ENCODE measurements around the gene RAB11FIP4. TPM values are rescaled to one million over a fixed set of nuclear protein-coding genes. Genes with fewer than 3 reads are reported as not detected.

Gene RAB11FIP4
- polyA plus RNA-seq, 1 of the 3 experiments (the other 2 are of a cell fraction): 9.4 TPM

DNA sequence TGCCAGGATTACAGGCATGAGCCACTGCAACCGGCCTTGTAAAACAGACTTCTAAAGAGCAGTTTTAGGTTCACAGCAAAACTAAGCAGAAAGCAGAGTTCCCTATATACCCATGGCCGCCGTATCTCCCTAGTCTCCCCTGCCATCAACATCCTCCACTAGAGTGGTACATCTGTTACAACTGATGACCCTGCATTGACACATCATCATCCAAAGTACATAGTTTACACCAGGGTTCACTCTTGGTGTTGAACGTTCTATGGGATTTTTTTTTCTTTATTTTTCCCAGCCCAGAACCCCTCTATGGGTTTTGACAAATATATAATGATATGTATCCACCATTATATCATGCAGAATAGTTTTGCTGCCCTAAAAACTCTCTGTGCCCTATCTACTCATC is 155.2 kb downstream of the RAB11FIP4 start (continued):
- TF ChIP-seq FOSL2 (IDR thresholded peaks at IDR 0.05; ENCODE audit: borderline replicate concordance, low read depth) (no peak), RXRA (IDR thresholded peaks at IDR 0.05; ENCODE audit: borderline replicate concordance, low read depth) (no peak), RAD21 (IDR thresholded peaks at IDR 0.05; ENCODE audit: low read length) (no peak), JUND (IDR thresholded peaks at IDR 0.05) (no peak), RCOR1 (IDR thresholded peaks at IDR 0.05; ENCODE audit: low read length) (no peak), SMC3 (IDR thresholded peaks at IDR 0.05; ENCODE audit: low read depth, low read length) (no peak)
- TF ChIP-seq, protein P1, sequence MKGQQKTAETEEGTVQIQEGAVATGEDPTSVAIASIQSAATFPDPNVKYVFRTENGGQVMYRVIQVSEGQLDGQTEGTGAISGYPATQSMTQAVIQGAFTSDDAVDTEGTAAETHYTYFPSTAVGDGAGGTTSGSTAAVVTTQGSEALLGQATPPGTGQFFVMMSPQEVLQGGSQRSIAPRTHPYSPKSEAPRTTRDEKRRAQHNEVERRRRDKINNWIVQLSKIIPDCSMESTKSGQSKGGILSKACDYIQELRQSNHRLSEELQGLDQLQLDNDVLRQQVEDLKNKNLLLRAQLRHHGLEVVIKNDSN (IDR thresholded peaks at IDR 0.05; ENCODE audit: borderline replicate concordance, low read depth): no peak
- TF ChIP-seq, protein P2, sequence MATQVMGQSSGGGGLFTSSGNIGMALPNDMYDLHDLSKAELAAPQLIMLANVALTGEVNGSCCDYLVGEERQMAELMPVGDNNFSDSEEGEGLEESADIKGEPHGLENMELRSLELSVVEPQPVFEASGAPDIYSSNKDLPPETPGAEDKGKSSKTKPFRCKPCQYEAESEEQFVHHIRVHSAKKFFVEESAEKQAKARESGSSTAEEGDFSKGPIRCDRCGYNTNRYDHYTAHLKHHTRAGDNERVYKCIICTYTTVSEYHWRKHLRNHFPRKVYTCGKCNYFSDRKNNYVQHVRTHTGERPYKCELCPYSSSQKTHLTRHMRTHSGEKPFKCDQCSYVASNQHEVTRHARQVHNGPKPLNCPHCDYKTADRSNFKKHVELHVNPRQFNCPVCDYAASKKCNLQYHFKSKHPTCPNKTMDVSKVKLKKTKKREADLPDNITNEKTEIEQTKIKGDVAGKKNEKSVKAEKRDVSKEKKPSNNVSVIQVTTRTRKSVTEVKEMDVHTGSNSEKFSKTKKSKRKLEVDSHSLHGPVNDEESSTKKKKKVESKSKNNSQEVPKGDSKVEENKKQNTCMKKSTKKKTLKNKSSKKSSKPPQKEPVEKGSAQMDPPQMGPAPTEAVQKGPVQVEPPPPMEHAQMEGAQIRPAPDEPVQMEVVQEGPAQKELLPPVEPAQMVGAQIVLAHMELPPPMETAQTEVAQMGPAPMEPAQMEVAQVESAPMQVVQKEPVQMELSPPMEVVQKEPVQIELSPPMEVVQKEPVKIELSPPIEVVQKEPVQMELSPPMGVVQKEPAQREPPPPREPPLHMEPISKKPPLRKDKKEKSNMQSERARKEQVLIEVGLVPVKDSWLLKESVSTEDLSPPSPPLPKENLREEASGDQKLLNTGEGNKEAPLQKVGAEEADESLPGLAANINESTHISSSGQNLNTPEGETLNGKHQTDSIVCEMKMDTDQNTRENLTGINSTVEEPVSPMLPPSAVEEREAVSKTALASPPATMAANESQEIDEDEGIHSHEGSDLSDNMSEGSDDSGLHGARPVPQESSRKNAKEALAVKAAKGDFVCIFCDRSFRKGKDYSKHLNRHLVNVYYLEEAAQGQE (IDR thresholded peaks at IDR 0.05; ENCODE audit: low read depth, low read length): no peak
- TF ChIP-seq, protein P3, sequence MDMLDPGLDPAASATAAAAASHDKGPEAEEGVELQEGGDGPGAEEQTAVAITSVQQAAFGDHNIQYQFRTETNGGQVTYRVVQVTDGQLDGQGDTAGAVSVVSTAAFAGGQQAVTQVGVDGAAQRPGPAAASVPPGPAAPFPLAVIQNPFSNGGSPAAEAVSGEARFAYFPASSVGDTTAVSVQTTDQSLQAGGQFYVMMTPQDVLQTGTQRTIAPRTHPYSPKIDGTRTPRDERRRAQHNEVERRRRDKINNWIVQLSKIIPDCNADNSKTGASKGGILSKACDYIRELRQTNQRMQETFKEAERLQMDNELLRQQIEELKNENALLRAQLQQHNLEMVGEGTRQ (IDR thresholded peaks at IDR 0.05; ENCODE audit: borderline replicate concordance, low read depth, low read length): no peak
- TF ChIP-seq, protein P4, sequence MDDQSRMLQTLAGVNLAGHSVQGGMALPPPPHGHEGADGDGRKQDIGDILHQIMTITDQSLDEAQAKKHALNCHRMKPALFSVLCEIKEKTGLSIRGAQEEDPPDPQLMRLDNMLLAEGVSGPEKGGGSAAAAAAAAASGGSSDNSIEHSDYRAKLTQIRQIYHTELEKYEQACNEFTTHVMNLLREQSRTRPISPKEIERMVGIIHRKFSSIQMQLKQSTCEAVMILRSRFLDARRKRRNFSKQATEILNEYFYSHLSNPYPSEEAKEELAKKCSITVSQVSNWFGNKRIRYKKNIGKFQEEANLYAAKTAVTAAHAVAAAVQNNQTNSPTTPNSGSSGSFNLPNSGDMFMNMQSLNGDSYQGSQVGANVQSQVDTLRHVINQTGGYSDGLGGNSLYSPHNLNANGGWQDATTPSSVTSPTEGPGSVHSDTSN (IDR thresholded peaks at IDR 0.05): no peak

DNA sequence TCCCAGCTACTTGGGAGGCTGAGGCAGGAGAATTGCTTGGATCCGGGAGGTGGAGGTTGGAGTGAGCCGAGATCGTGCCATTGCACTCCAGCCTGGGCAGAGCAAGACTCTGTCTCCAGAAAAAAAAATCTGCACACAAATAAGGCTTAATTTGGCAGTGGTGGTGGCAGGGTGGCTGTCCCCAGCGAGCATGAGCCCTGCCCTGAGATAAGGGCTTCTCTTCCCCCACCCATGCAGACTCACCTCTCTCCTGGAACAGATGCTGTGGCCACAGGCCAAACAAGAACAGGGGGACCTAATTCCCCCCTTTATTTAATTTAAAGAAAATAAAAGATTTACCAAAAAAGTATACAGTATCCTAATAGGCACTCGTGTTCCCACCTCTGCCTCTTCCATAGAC is 157.2 kb downstream of the RAB11FIP4 start:
- Histone ChIP-seq H3K27me3 (ENCODE audit: insufficient read depth) (no peaks in the 10 kb centered on the region), H3K4me3 (ENCODE audit: low read depth in 2 of 2, low read length in 1 of 2) (peak overlapping the region; percentile 79 to 93), H2AFZ (ENCODE audit: low read depth) (peak overlapping the region; percentile 79; the same call in 1 of the 2 replicates), H3K4me2 (peak overlapping the region; percentile 98), H3K79me2 (ENCODE audit: insufficient read depth) (peaks cover 10% of the 10 kb centered on the region; the same call in 1 of the 2 replicates), H3K9me2 (no peaks in the 10 kb centered on the region), H3K36me3 (replicated peaks in 1 of 2; ENCODE audit: control insufficient read depth in 1 of 2, insufficient read depth in 2 of 2, low read length in 1 of 2) (no peaks in the 10 kb centered on the region), H3K27ac (ENCODE audit: low read depth in 2 of 2, low read length in 1 of 2) (peak overlapping the region; percentile 74 to 92; a peak in 3 of 4 replicates), H3F3A (replicated peaks; ENCODE audit: insufficient read depth) (peaks cover 23% of the 10 kb centered on the region), H3K4me1 (ENCODE audit: control insufficient read depth in 1 of 2, insufficient read depth in 2 of 2, low read depth in 1 of 2, low read length in 1 of 2) (peaks cover 0 to 3% of the 10 kb centered on the region in 2 experiments; a peak in 1 of 4 replicates), H3K9me3 (no peaks in the 10 kb centered on the region), H4K20me1 (ENCODE audit: insufficient read depth) (no peaks in the 10 kb centered on the region), H3K9ac (peak overlapping the region; percentile 92; the same call in 1 of the 2 replicates)
- 50% methylated on average over 5 of the region's 5 CpGs for WGBS (ENCODE audit: low lambda C conversion rate)
- TF ChIP-seq RAD21 (IDR thresholded peaks at IDR 0.05; ENCODE audit: low read length) (no peak), GATA2 (CRISPR knock-in tag; IDR thresholded peaks at IDR 0.05) (peak; percentile 19; the same call in 1 of the 2 replicates), EP300 (IDR thresholded peaks at IDR 0.05; ENCODE audit: borderline replicate concordance in 1 of 2, low read depth in 1 of 2, low read length in 1 of 2) (no peak), SMC3 (IDR thresholded peaks at IDR 0.05; ENCODE audit: low read depth, low read length) (no peak)
- CTCF ChIA-PET: interaction anchor here (2.1 to 3.5 kb wide), 2 partner anchors 10 to 14 kb away, joined by 10 to 11 read pairs; no protein-coding TSS in a partner anchor
- POLR2A ChIA-PET: interaction anchor here (0.9 to 1.5 kb wide), 3 partner anchors 8 to 123 kb away, joined by 3 to 4 read pairs (median 3); no protein-coding TSS in a partner anchor
- DNase-seq: peak; percentile 65
